Measurements from ENCODE around the gene PARD6G.

PARD6G gene

DNA sequence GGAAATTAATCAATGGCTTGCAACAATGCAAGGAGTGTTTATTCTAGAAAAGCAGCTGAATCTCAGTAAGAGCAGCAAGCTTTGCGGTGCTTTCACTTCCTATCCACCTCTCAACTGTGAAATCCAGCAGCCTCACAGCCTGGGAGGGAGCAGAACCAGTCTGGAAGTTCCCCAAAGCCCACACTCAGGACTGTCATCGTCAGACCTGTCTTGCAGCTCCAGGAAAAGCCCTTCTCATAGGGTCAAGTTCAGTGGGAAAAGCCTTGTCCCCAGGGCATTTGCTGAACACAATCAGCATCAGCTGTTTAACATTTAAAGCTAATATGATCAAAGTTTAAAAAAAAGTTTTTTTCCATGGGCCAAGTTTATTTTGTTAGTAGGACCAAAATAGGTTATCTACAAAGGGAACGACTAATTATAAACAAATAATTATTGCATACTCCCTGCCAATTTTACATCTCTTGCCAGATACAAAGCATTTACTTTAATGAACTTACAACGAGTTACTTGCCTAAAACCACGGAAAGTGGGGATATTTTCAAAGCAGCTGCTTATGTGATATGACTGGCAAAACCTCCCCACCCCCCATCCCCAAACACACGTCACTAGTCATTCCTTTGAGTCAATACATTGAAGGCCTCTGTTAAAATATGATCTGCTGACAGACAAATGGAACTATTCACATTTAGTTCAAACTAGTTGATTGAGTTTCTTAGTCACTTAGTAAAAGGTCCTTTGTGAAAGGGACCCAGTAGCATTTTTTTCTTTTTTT is 36.8 kb downstream of the PARD6G start:
- no peak for DNase-seq (ENCODE audit: low read depth)

DNA sequence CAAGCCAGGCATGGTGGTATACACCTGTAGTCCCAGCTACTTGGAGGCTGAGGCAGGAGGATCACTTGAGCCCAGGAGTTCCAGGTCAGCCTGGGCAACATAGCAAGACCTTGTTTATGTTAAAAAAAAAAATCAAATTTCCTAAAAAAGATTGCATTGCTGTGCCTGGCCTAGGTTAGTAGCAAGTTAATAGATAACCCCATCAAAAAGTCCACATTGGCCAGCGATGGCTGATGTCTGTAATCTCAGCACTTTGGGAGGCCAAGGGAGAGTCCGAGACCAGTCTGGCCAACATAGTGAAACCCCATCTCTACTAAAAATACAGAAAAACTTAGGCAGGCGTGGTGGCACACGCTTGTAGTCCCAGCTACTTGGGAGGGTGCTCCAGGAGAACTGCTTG is 38.7 kb downstream of the PARD6G start:
- no peak for DNase-seq (ENCODE audit: low read depth)

DNA sequence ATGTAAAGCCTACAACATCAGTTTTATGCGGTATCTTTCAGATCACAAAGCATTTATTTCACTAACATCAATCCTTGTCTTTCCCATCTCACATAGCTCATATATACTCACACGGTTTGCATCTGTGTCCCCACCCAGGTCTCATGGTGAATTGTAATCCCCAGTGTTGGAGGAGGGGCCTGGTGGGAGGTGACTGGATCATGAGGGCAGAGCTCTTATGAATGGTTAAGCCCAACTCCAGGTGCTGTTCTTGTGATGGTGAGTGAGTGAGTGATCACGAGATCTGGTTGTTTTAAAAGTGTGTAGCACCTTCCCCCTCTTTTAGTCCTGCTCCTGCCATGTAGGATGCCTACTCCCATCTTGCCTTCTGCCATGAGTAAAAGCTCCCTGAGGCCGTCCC is 42.0 kb downstream of the PARD6G start:
- DNase-seq (ENCODE audit: low read depth), result no peak

DNA sequence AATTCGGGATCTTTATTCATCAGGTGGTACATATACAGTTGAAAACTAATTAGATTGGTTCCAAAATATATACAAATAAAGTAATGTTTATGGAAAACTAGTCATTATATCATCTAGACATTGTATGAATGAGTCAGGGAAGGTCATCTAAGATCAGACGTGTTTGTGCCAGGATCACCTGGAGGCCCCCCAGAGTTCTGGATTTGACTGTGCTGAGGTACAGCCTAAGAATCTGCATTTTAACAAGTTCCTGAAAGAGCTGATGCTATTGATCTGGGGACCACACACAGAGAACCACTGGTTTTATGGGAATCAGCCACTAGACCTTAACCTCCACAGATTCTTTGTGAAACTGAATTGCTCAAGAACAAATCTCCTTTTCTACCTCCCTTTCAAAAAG is 43.2 kb downstream of the PARD6G start:
- DNase-seq (ENCODE audit: low read depth), result no peak

DNA sequence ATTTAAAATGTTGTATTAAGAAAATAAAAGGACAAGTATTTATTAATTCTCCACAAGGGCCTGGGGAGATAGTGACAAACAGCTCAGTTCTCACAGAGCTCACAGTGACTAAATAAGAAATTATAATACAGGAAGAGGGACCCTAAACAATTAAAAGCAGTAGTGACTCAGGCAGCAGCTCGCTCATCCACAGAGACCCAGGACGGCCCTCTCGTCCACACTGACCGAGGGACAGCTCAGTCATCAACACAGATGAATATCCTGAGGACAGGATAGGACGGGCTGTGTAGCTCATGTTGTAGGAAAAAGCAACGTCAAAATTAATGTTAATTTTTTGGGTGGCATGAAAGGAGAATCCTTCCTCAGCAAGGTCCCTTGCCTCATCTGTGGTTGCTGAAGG is 44.1 kb downstream of the PARD6G start:
- DNase-seq (ENCODE audit: low read depth), result no peak

DNA sequence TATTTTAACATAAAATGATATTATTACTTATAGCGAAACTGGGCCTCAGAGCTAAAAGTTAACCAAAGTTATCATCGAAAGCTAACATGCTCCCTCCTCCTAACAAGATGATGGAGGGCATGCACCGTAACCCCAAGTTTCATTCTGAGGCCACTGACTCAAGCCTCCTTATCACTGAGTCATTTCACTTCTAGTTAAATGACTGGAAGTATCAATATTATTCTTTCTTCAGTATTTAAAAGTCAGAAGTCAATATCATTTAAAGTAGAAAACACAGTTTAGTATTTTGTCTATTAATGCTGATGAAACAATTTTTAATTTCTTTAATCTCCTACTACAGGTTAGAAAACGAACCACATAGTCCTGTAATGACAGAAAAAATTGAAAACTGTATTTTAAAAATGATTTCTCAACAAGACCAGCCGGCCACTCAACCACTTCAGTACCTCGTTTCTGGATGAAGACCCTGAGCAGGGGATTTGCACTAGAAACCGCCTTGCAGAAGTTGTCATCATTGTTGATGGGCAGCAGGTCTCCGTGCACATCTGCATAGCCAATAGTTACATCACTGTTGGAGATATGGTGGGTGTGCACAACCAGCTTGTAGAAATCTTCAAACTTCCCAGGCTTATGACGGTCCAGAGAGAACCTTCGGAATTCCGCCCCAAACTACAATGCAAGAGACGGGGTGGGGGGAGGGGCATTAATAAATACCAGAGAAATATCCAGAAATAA is 44.9 kb downstream of the PARD6G start:
- no peak for DNase-seq (ENCODE audit: low read depth)

DNA sequence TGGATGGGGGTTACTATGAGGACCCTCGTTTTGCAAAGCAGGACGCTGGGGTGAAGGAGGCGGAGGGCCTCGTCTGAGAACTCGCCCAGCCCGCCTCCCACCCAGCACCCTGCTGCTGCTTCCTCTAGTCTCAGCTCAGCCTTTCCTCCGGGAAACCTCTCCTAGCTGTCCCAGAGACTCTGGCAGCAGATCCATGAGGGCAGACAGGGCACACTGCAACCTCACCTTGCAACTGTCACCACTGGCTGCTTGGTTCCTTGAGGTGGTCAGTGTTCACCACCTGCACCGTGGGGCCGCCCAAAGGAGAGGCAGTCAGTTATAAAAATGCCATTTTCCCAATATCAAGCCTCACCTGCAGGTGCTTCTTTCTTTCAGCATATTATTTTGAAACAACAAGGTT is 45.6 kb downstream of the PARD6G start:
- DNase-seq (ENCODE audit: low read depth), result no peak

DNA sequence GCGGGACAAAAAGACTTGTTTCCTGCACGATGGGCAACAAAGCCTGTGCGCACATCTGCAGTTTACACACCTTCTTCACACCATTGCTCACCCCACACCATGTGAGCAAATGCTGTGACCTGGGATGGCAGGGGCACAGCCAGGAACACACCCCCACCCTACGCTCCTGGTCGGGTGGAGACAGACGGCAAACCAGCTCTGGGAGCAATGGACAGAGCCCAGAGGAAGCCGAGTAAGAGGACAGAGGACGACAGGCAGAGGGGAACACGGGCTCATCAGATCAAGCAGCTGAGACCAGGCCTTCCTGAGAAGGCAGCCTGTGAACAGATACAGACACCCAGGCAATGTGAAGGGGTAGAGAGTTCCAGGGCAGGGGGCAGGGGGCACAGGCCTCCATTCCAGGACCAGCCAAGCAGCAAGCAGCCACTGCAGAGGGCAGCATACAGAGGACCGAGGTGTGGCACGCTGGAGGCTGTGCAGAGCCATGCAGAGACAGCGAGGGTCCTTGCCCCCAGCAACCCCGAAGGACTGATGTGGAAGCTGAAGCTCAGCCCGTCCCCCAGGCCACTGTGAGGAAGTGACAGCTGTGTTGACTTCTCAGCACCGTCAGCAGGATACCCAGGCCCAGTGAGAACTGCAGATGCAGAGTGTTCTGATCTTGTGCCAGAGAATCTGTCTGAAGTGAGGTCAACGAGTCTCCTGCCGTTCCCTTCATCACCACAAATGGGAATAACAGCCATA is 46.2 kb downstream of the PARD6G start:
- no peak for DNase-seq (ENCODE audit: low read depth)

DNA sequence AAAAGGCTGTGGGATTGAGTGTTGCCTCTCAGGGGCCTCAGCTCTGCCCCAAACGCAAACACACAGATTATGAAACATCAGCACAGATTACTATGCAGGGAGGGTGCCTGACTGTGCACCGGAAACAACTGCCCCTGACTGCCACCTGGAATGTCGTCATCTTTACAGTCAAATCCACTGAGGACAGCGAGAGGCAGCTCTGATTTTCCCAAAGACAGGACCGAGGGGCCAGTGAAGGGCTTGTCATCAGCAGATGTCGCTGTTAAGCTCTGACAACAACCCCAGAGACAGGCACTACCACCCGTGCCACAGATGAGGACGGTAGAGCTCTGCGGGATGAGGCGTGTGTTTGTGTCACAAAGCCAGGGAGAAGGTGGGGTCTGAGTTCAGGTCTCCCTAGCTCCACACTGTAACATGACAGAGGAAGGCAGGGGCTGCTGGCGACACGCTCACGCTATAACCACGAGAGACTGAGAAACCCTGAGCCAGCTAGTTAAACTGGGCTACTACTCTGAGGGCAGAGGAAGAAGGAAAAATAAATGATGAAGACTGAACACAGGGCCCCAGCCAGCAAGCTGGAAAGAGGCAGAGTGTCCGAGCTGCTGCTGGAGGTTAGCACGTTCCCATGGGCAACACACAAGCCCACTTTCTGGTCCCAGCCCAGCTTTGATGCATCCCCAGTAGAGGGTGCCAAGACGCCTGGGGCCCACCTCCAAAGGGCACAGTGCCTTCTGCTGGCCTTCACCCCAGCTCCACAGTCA is 47.0 kb downstream of the PARD6G start:
- DNase-seq (ENCODE audit: low read depth), result no peak

DNA sequence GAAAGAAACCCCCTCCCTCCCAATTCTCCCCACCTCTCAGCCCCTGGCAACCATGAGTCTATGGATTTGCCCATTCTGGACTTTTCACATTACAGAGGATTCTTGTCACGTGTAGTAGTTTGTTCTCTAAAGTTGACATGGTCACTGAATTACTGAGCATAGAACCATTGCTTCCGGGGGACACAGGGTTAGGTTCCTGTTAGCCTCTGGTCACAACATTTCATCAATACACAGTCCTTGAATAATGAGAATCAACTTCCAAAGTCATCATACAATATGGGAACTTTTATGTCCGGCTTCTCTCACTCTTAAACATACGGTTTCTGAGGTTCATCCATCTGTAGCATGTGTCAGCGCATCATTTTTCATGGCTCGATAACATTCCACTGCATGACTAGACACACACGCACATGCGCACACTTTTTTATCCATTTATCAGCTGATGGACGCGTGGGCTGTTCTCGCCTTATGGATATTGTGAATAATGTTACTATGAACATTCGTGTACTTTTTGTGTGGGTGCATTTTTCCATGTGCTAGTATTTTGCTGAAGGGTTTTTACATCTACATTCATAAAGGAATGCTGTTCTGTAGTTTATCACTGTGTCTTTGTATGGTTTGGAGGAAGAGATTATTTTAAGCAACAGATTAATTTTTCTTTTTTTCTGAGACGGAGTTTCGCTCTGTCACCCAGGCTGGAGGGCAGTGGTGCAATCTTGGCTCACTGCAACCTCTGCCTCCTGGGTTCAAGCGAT is 48.1 kb downstream of the PARD6G start:
- no peak for DNase-seq (ENCODE audit: low read depth)

DNA sequence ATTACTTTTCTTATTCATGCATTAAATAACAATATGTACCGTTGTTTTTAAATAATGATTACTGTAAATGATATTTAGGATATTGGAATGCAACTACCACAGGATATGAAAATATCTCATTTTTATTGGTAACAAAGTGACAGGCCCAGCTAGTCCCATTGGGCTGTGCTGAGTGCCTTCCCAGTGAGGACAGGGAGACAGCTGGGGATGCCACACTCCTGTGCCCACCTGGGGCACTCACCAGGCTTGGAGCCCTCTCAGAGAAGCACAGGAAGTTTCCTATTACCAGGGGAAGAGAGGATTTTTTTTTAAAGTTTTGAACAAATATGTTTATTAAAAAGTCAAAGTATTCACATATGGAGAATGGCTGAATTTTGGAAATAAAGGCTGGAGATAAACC is 48.9 kb downstream of the PARD6G start:
- DNase-seq (ENCODE audit: low read depth), result no peak

DNA sequence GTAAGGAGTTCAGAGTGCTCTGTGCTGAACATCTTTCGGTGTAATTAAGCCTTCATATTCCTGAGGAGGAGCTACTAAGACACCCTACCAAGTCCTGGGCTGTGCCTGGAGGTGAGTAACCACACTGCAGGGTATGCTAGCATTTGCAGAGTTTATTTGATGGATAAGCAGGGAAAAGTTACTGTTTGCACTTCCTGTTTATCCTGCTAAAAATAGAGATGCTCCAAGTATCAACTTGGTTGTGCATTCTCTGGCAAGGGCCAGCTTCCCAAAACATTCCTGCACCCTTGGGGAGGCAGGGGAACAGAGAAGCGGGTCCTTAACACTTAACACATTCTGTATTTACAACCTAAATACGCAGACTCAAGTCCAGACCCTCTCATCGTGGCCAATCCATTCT is 49.8 kb downstream of the PARD6G start:
- no peak for DNase-seq (ENCODE audit: low read depth)

DNA sequence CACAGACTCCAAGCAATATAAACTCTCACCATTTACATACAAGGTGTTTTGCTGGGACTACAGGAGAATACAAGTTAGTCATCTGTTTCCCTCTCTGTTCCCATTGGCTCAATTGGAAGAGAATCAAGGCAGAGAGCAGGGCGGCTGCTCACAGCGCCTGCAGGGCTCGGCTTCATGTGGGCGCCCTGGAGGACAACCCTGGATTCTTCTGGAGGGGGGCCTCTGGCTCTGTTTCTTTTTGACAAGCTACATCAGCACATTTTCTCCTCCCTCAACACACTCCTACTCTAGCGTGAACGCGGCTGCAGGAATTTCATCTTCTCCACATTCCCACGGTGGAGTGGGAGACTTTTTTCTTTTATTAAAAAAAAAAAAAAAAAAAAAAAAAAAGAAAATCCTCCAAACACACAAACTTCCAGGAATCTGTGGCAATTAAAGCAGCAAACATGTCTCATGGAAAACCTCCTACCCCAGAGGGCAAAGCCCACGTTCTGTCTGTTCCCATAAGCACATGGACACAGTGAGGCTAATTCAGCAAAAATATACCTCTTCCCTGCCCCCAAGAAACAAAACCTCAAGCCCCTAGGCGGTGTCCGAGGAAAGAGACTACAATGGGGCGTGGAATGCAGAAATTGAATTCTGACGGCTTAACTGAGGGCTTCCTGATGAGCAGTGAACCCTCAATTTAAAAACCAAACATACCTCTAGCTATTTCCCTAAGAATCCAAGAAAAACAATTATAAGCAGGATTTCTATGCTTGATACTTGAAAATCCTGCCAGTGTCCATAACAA is 50.6 kb downstream of the PARD6G start:
- no peak for DNase-seq (ENCODE audit: low read depth)

DNA sequence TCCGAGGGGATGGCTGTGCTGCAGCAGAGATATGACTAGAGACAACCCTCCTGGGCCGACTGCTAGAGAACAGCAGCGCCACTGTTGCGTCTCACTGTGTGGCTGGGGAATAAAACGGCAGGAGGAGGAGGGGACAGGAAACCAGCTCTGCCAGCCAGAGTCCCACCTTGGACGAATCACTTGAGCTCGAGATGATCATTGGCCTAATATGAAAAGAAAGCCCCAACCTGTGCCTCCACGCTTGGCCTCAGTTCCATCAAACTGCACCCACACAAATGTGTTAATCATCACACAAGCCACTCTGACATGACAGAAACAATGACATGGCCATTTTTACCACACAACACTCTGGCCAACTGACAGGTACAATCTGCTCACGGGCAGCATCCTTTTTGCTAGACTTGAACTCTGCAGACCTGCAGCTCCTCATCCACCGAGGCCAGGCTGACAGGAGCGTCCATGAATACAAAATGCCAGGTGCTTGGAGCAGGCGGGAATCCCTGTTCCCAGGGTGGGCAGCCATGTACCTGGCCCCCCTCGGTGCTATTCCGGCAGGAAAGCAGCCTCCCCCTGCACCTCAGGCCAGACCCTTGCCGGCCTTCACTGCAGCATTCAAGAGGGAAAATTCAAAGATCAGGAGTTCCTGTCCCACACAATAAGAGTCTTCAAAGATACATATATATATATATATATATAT is 52.3 kb downstream of the PARD6G start:
- DNase-seq (ENCODE audit: low read depth), result no peak

DNA sequence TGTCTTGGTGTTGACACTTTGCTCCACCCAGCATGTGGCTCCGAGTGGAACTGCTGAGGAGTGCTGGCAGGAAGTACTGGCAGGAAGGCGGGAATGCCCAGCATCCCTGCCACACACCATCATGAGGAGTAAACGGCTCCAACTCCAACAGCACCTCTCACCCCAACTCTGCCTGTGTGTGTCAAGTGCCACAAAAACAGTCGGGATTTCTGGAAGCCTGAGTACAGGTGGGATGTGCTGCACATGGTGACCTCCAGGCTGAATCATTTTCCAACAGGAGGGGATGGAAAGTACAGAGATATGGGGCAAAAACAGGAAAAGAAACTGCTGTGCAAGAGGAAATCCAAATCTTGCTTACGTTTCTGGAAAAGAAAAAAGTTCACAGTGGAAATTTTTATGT is 53.6 kb downstream of the PARD6G start:
- DNase-seq (ENCODE audit: low read depth), result no peak

DNA sequence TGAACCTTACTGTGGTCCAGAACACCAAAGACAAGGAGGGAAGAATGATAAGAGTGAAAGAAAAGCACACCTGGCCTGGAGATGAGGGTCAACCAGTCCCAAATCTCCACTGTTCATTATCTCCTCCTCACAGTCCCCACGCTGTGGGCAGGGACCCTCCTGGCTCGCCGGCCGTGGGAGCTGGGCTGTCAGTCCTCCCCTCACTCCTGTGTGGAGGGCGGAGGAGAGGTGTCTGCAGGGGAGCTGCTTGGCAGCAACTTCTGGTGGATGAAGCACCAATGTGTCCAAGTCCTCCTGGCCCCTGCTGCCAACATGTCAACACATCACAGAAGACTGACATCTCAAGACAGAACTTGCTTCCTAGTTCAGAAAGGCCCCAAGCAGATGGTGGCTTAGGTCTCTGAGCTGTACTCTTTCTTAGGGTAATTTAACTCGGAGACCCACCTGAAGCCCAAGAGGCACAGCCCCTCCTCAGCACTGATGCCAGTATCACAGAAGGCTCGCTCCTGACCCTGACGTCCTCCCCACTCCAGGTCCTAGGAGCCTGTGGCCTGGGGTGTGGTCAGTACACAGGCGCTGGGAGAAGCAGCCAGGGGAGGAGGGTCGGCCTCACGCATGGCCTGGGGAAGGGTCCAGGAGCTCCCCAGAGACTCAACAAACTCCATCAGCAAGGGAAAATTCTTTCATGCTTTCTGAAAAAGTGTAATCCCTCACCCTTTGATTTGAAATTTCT is 54.5 kb downstream of the PARD6G start:
- no peak for DNase-seq (ENCODE audit: low read depth)

DNA sequence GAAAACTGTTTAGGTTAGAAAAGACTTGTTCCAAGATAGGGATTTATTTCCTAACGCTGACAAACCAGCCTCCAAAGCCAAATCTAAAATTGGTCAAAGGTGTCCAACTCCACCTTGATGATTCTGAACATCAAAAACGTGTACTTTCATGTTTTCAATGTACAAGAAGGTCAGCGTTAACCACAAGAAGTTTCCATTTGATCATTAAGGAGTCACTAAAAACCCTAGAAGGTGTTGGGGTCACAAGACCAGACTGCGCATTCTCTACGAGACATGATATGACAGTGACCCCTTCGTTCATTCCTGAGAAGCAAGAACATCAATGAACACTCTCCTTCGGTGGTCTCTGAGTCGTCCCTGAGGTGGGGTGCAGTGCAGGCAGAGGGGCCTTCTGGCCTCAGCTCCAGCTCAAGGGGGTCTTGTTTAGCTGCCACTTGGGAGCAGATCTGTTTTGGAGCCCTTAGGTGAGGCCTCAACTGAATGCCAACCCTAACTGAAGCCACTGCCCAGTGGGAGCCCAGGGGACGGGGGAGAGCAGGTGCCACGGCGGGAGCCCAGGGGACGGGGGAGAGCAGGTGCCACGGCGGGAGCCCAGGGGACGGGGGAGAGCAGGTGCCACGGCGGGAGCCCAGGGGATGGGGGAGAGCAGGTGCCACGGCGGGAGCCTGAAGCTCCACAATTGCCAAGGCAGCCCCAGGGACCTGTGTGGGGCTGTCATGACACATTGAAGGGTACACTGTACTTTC is 55.2 kb downstream of the PARD6G start:
- no peak for DNase-seq (ENCODE audit: low read depth)

DNA sequence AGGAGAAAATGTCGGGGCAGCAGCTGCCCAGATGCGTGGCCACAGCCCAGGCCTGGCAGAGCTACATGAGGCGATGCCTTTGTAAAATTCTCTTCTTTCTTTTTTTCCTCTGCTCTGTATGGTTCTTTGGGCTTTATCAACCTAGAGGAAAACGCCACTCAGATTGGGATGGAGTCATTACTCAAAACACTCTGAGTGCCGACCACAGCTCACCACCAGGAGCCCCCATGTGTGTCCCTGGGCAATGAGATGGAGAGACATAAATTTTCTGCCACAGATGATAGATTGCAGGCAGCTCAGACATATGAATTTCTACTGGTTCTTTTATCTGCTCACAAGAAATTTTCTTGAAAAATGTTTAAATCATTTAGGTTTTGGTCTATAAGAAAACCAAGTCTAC is 56.0 kb downstream of the PARD6G start:
- DNase-seq (ENCODE audit: low read depth), result no peak

DNA sequence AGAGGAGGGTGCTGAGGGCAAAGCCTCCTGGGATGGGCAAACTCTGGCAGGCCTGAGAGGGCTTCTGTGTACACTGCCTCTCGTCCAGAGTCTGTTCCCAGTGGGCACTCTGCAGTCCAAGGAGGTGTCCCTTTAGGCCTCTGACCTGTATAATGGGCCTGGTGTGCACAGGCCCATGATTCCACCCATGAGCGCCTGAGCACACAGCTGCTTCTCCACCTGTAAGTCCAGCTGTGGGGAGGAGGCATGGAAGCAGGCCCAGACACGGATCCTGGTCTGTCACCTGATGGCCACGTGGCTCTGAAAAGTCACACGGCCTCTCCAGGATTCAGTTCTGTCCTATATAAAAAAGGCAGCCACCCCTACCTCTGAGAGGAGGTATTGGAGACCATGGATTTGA is 57.0 kb downstream of the PARD6G start:
- DNase-seq (ENCODE audit: low read depth), result no peak

Measured in fibroblast of gingiva (primary cell).